ENCODE results near the gene JADE2. TPM values are rescaled to one million over a fixed set of nuclear protein-coding genes. Genes with fewer than 3 reads are reported as not detected.

Gene JADE2
- total and polyA plus RNA-seq, 2 of the 8 experiments (the other 6 are each of a cell fraction or from before 2014, with no cell fraction given), result 19.2 to 55.8 TPM

- TF ChIP-seq POLR2A (IDR thresholded peaks at IDR 0.05; ENCODE audit: control extremely low read depth in 1 of 2, low read depth in 2 of 2, low read length in 2 of 2), result no peak
- TF ChIP-seq PHF8 (conservative IDR thresholded peaks at IDR 0.05; ENCODE audit: low read depth, low read length), result no peak
- TF ChIP-seq RAD21 (IDR thresholded peaks at IDR 0.05 in 1 of 2, conservative IDR thresholded peaks at IDR 0.05 in 1 of 2; ENCODE audit: low read depth in 2 of 2, low read length in 2 of 2), result no peak
- no peak for TF ChIP-seq GTF2F1 (IDR thresholded peaks at IDR 0.05; ENCODE audit: borderline replicate concordance, low read depth, low read length)
- no peak for TF ChIP-seq TBP (IDR thresholded peaks at IDR 0.05; ENCODE audit: low read depth, low read length)
- no peak for TF ChIP-seq ZNF274 (IDR thresholded peaks at IDR 0.05; ENCODE audit: borderline replicate concordance, extremely low read depth, low read length)
- no peak for TF ChIP-seq SP1 (IDR thresholded peaks at IDR 0.05; ENCODE audit: low read depth, low read length)
- TF ChIP-seq SIN3A (conservative IDR thresholded peaks at IDR 0.05 in 1 of 2, IDR thresholded peaks at IDR 0.05 in 1 of 2; ENCODE audit: low read depth in 1 of 2, low read length in 2 of 2), result no peak
- TF ChIP-seq JUND (IDR thresholded peaks at IDR 0.05; ENCODE audit: low read length), result no peak
- no peak for TF ChIP-seq ATF2 (IDR thresholded peaks at IDR 0.05; ENCODE audit: low read length)
- TF ChIP-seq TEAD4 (IDR thresholded peaks at IDR 0.05; ENCODE audit: low read depth, low read length), result no peak
- no peaks in the 10 kb centered on the region for H3K36me3 ChIP-seq (ENCODE audit: control insufficient read depth in 2 of 4, insufficient read depth in 4 of 4, low read length in 3 of 4)
- H2BK15ac ChIP-seq (ENCODE audit: low read length), result no peak overlapping the region
- no peak overlapping the region for H4K91ac ChIP-seq (replicated peaks; ENCODE audit: insufficient read length, low read length)
- H3K4me1 ChIP-seq (replicated peaks in 1 of 4; ENCODE audit: control insufficient read depth in 3 of 4, insufficient read depth in 4 of 4, low read length in 3 of 4), result no peaks in the 10 kb centered on the region
- H3K4me3 ChIP-seq (ENCODE audit: extremely low read depth in 1 of 4, insufficient read depth in 2 of 4, low read depth in 3 of 4, low read length in 4 of 4), result no peak overlapping the region
- 90% methylated on average over 9 of the region's 9 CpGs; no CpG with 5 or more reads in 1 of the 2 experiments for WGBS, 2 experiments (ENCODE audit: extremely low coverage in 1 of 2, insufficient coverage in 1 of 2, insufficient read length in 1 of 2, insufficient replicate concordance in 2 of 2, low coverage in 1 of 2, low lambda C conversion rate in 2 of 2, missing lambda C conversion rate in 1 of 2)
- H2BK5ac ChIP-seq (ENCODE audit: low read depth, low read length), result no peak overlapping the region
- H2BK20ac ChIP-seq (ENCODE audit: low read length), result no peak overlapping the region
- no peaks in the 10 kb centered on the region for H4K20me1 ChIP-seq (replicated peaks in 1 of 2; ENCODE audit: control insufficient read depth in 1 of 2, insufficient read depth in 2 of 2, low read length in 2 of 2)
- H3K79me1 ChIP-seq (ENCODE audit: low read depth, low read length), result no peaks in the 10 kb centered on the region
- no peak overlapping the region for H4K5ac ChIP-seq (ENCODE audit: insufficient read length, low read depth, low read length)
- H3K56ac ChIP-seq (replicated peaks; ENCODE audit: insufficient read length, low read depth, low read length), result no peak overlapping the region
- H3K18ac ChIP-seq (ENCODE audit: extremely low read depth, low read length), result no peak overlapping the region
- H3K23ac ChIP-seq (ENCODE audit: insufficient read length), result no peak overlapping the region
- no peak overlapping the region for H2AFZ ChIP-seq (ENCODE audit: low read length)
- no peak overlapping the region for H4K8ac ChIP-seq (ENCODE audit: extremely low read depth, insufficient read depth, low read length)
- ChIA-PET CTCF (ENCODE audit: partially characterized antibody) (interaction anchor here (0.6 to 3.1 kb wide), 3 partner anchors 11 to 21 kb away, joined by 3 to 21 read pairs (median 4); no protein-coding TSS in a partner anchor), POLR2A (ENCODE audit: partially characterized antibody) (interaction anchor here (0.9 to 3.1 kb wide), 5 partner anchors 8 to 24 kb away, joined by 3 to 12 read pairs (median 5); no protein-coding TSS in a partner anchor)
- H3K9me3 ChIP-seq (ENCODE audit: insufficient read depth in 2 of 2, low read depth in 1 of 2, low read length in 1 of 2), result no peaks in the 10 kb centered on the region
- no peak overlapping the region for H2BK120ac ChIP-seq (replicated peaks; ENCODE audit: low read depth, low read length)
- H3K23me2 ChIP-seq (ENCODE audit: low read depth, low read length), result no peaks in the 10 kb centered on the region; the same call in 1 of the 2 replicates
- H2AK5ac ChIP-seq (ENCODE audit: low read depth, low read length), result no peak overlapping the region
- no peak overlapping the region for H3K9ac ChIP-seq (replicated peaks in 1 of 4; ENCODE audit: extremely low read depth in 1 of 4, low read depth in 3 of 4, low read length in 3 of 4)
- DNase-seq (ENCODE audit: low read depth in 1 of 2, low spot score in 2 of 2) (no peak), FAIRE-seq (no peak)
- H3K27ac ChIP-seq (ENCODE audit: low read depth, low read length), result no peak overlapping the region
- H3K14ac ChIP-seq (ENCODE audit: insufficient read length), result no peak overlapping the region
- no peak overlapping the region for H3K4ac ChIP-seq (replicated peaks; ENCODE audit: insufficient read length, low read depth, low read length)
- no peak overlapping the region for H3K4me2 ChIP-seq (ENCODE audit: insufficient read depth in 1 of 2, low read depth in 2 of 2, low read length in 2 of 2)
- no peaks in the 10 kb centered on the region for H3K27me3 ChIP-seq (replicated peaks in 1 of 4; ENCODE audit: control insufficient read depth in 3 of 4, extremely low read depth in 1 of 4, insufficient read depth in 3 of 4, low read length in 3 of 4)
- no peak overlapping the region for H2BK12ac ChIP-seq (ENCODE audit: low read depth, low read length)
- H3K79me2 ChIP-seq (ENCODE audit: control insufficient read depth in 1 of 2, insufficient read depth in 2 of 2, low read length in 2 of 2), result no peaks in the 10 kb centered on the region
These were observed 35.1 kb upstream of the JADE2 start for GRCh38 chr5:134490255-134490924.

Measured in H1 (cell line).